ENCODE data around the gene POT1.

POT1 gene

GRCh38 chr7:124776153-124776552, 153.5 kb downstream of the POT1 start:
- H2BK15ac ChIP-seq (ENCODE audit: low read length), result no peak overlapping the region
- H3K9me3 ChIP-seq (replicated peaks in 1 of 2; ENCODE audit: control insufficient read depth in 2 of 2, insufficient read depth in 1 of 2, low read depth in 1 of 2, low read length in 2 of 2), result no peaks in the 10 kb centered on the region
- H2BK120ac ChIP-seq (ENCODE audit: low read depth, low read length), result no peak overlapping the region
- H2AK5ac ChIP-seq (ENCODE audit: low read depth, low read length), result no peak overlapping the region
- H4K91ac ChIP-seq (ENCODE audit: low read depth, low read length, poor library complexity), result no peak overlapping the region
- H3K27ac ChIP-seq (replicated peaks; ENCODE audit: low read length), result no peak overlapping the region
- H3K4me1 ChIP-seq (ENCODE audit: control insufficient read depth in 2 of 2, insufficient read depth in 1 of 2, low read depth in 1 of 2, low read length in 2 of 2), result no peaks in the 10 kb centered on the region
- H3K14ac ChIP-seq (ENCODE audit: low read length), result no peak overlapping the region
- no peaks in the 10 kb centered on the region for H3K27me3 ChIP-seq (ENCODE audit: control insufficient read depth in 3 of 3, insufficient read depth in 3 of 3, low read depth in 1 of 3, low read length in 3 of 3)
- WGBS, 2 donors (ENCODE audit: extremely low coverage in 2 of 2, insufficient read length in 2 of 2, insufficient replicate concordance in 1 of 2), result no CpG with 5 or more reads among the region's 2 CpGs
- H4K8ac ChIP-seq (ENCODE audit: low read depth, low read length), result no peak overlapping the region
- H2BK12ac ChIP-seq (ENCODE audit: low read length), result no peak overlapping the region
- no peak overlapping the region for H3K4me3 ChIP-seq (ENCODE audit: low read length in 2 of 2)
- no peak overlapping the region for H3K4me2 ChIP-seq (ENCODE audit: insufficient read depth, low read length, poor library complexity, severe bottlenecking)
- no peak overlapping the region for H3K9ac ChIP-seq (ENCODE audit: low read depth, low read length, poor library complexity)
- H3K4ac ChIP-seq (ENCODE audit: low read length), result no peak overlapping the region
- no peak overlapping the region for H2AFZ ChIP-seq (ENCODE audit: low read length)
- no peak for DNase-seq (ENCODE audit: low spot score)
- no peaks in the 10 kb centered on the region for H3K79me1 ChIP-seq (ENCODE audit: low read depth, low read length)
- H2BK5ac ChIP-seq (ENCODE audit: low read length), result no peak overlapping the region
- H3K36me3 ChIP-seq (replicated peaks in 1 of 2; ENCODE audit: control insufficient read depth in 2 of 2, insufficient read depth in 2 of 2, low read length in 2 of 2), result no peaks in the 10 kb centered on the region
- no peak overlapping the region for H3K18ac ChIP-seq (ENCODE audit: low read length)
- no peak overlapping the region for H3K23ac ChIP-seq (ENCODE audit: low read depth, low read length, poor library complexity)

- H3K4ac ChIP-seq (ENCODE audit: low read length), result no peak overlapping the region
- no peak overlapping the region for H3K27ac ChIP-seq (replicated peaks; ENCODE audit: low read length)
- no peak overlapping the region for H4K91ac ChIP-seq (ENCODE audit: low read depth, low read length, poor library complexity)
- H2BK5ac ChIP-seq (ENCODE audit: low read length), result no peak overlapping the region
- H3K79me1 ChIP-seq (ENCODE audit: low read depth, low read length), result no peaks in the 10 kb centered on the region
- no peak overlapping the region for H3K18ac ChIP-seq (ENCODE audit: low read length)
- no peak overlapping the region for H4K8ac ChIP-seq (ENCODE audit: low read depth, low read length)
- no peaks in the 10 kb centered on the region for H3K4me1 ChIP-seq (ENCODE audit: control insufficient read depth in 2 of 2, insufficient read depth in 1 of 2, low read depth in 1 of 2, low read length in 2 of 2)
- no peak overlapping the region for H2BK15ac ChIP-seq (ENCODE audit: low read length)
- no peak overlapping the region for H3K4me2 ChIP-seq (ENCODE audit: insufficient read depth, low read length, poor library complexity, severe bottlenecking)
- H3K14ac ChIP-seq (ENCODE audit: low read length), result no peak overlapping the region
- no peaks in the 10 kb centered on the region for H3K9me3 ChIP-seq (replicated peaks in 1 of 2; ENCODE audit: control insufficient read depth in 2 of 2, insufficient read depth in 1 of 2, low read depth in 1 of 2, low read length in 2 of 2)
- H2AK5ac ChIP-seq (ENCODE audit: low read depth, low read length), result no peak overlapping the region
- no peak overlapping the region for H2BK12ac ChIP-seq (ENCODE audit: low read length)
- no peak overlapping the region for H2BK120ac ChIP-seq (ENCODE audit: low read depth, low read length)
- no peak overlapping the region for H2AFZ ChIP-seq (ENCODE audit: low read length)
- H3K4me3 ChIP-seq (ENCODE audit: low read length in 2 of 2), result no peak overlapping the region
- DNase-seq (ENCODE audit: low spot score), result no peak
- H3K36me3 ChIP-seq (replicated peaks in 1 of 2; ENCODE audit: control insufficient read depth in 2 of 2, insufficient read depth in 2 of 2, low read length in 2 of 2), result no peaks in the 10 kb centered on the region
- H3K23ac ChIP-seq (ENCODE audit: low read depth, low read length, poor library complexity), result no peak overlapping the region
- no peaks in the 10 kb centered on the region for H3K27me3 ChIP-seq (ENCODE audit: control insufficient read depth in 3 of 3, insufficient read depth in 3 of 3, low read depth in 1 of 3, low read length in 3 of 3)
- no peak overlapping the region for H3K9ac ChIP-seq (ENCODE audit: low read depth, low read length, poor library complexity)
Measured at GRCh38 chr7:124775422-124775821, 154.2 kb downstream of the POT1 start.

GRCh38 chr7:124773938-124774337, 155.7 kb downstream of the POT1 start:
- H3K23ac ChIP-seq (ENCODE audit: low read depth, low read length, poor library complexity), result no peak overlapping the region
- no peak overlapping the region for H3K14ac ChIP-seq (ENCODE audit: low read length)
- H3K4me1 ChIP-seq (ENCODE audit: control insufficient read depth in 2 of 2, insufficient read depth in 1 of 2, low read depth in 1 of 2, low read length in 2 of 2), result no peaks in the 10 kb centered on the region
- H2BK5ac ChIP-seq (ENCODE audit: low read length), result no peak overlapping the region
- H4K8ac ChIP-seq (ENCODE audit: low read depth, low read length), result no peak overlapping the region
- no peak overlapping the region for H2AFZ ChIP-seq (ENCODE audit: low read length)
- no peak overlapping the region for H3K4me2 ChIP-seq (ENCODE audit: insufficient read depth, low read length, poor library complexity, severe bottlenecking)
- H3K36me3 ChIP-seq (replicated peaks in 1 of 2; ENCODE audit: control insufficient read depth in 2 of 2, insufficient read depth in 2 of 2, low read length in 2 of 2), result no peaks in the 10 kb centered on the region
- H3K4ac ChIP-seq (ENCODE audit: low read length), result no peak overlapping the region
- no peak overlapping the region for H2BK12ac ChIP-seq (ENCODE audit: low read length)
- no peaks in the 10 kb centered on the region for H3K27me3 ChIP-seq (ENCODE audit: control insufficient read depth in 3 of 3, insufficient read depth in 3 of 3, low read depth in 1 of 3, low read length in 3 of 3)
- no peak overlapping the region for H3K9ac ChIP-seq (ENCODE audit: low read depth, low read length, poor library complexity)
- no peak overlapping the region for H3K27ac ChIP-seq (replicated peaks; ENCODE audit: low read length)
- no peaks in the 10 kb centered on the region for H3K79me1 ChIP-seq (ENCODE audit: low read depth, low read length)
- no peak overlapping the region for H3K4me3 ChIP-seq (ENCODE audit: low read length in 2 of 2)
- no peak overlapping the region for H4K91ac ChIP-seq (ENCODE audit: low read depth, low read length, poor library complexity)
- no CpG with 5 or more reads among the region's 4 CpGs for WGBS, 2 donors (ENCODE audit: extremely low coverage in 2 of 2, insufficient read length in 2 of 2, insufficient replicate concordance in 1 of 2)
- no peak overlapping the region for H2AK5ac ChIP-seq (ENCODE audit: low read depth, low read length)
- DNase-seq (ENCODE audit: low spot score), result no peak
- no peak overlapping the region for H3K18ac ChIP-seq (ENCODE audit: low read length)
- H2BK15ac ChIP-seq (ENCODE audit: low read length), result no peak overlapping the region
- no peaks in the 10 kb centered on the region for H3K9me3 ChIP-seq (replicated peaks in 1 of 2; ENCODE audit: control insufficient read depth in 2 of 2, insufficient read depth in 1 of 2, low read depth in 1 of 2, low read length in 2 of 2)
- no peak overlapping the region for H2BK120ac ChIP-seq (ENCODE audit: low read depth, low read length)

GRCh38 chr7:124773339-124773738, 156.3 kb downstream of the POT1 start:
- H3K27me3 ChIP-seq (ENCODE audit: control insufficient read depth in 3 of 3, insufficient read depth in 3 of 3, low read depth in 1 of 3, low read length in 3 of 3), result no peaks in the 10 kb centered on the region
- H3K9ac ChIP-seq (ENCODE audit: low read depth, low read length, poor library complexity), result no peak overlapping the region
- H2AFZ ChIP-seq (ENCODE audit: low read length), result no peak overlapping the region
- no peak overlapping the region for H3K23ac ChIP-seq (ENCODE audit: low read depth, low read length, poor library complexity)
- no peak for DNase-seq (ENCODE audit: low spot score)
- no peaks in the 10 kb centered on the region for H3K9me3 ChIP-seq (replicated peaks in 1 of 2; ENCODE audit: control insufficient read depth in 2 of 2, insufficient read depth in 1 of 2, low read depth in 1 of 2, low read length in 2 of 2)
- no peak overlapping the region for H3K4me3 ChIP-seq (ENCODE audit: low read length in 2 of 2)
- no peak overlapping the region for H2AK5ac ChIP-seq (ENCODE audit: low read depth, low read length)
- no peak overlapping the region for H3K4me2 ChIP-seq (ENCODE audit: insufficient read depth, low read length, poor library complexity, severe bottlenecking)
- H3K36me3 ChIP-seq (replicated peaks in 1 of 2; ENCODE audit: control insufficient read depth in 2 of 2, insufficient read depth in 2 of 2, low read length in 2 of 2), result no peaks in the 10 kb centered on the region
- no peak overlapping the region for H2BK12ac ChIP-seq (ENCODE audit: low read length)
- no peak overlapping the region for H2BK120ac ChIP-seq (ENCODE audit: low read depth, low read length)
- no peak overlapping the region for H2BK15ac ChIP-seq (ENCODE audit: low read length)
- H3K4ac ChIP-seq (ENCODE audit: low read length), result no peak overlapping the region
- no peak overlapping the region for H3K18ac ChIP-seq (ENCODE audit: low read length)
- no peak overlapping the region for H4K8ac ChIP-seq (ENCODE audit: low read depth, low read length)
- H3K4me1 ChIP-seq (ENCODE audit: control insufficient read depth in 2 of 2, insufficient read depth in 1 of 2, low read depth in 1 of 2, low read length in 2 of 2), result no peaks in the 10 kb centered on the region
- H2BK5ac ChIP-seq (ENCODE audit: low read length), result no peak overlapping the region
- no peaks in the 10 kb centered on the region for H3K79me1 ChIP-seq (ENCODE audit: low read depth, low read length)
- H3K14ac ChIP-seq (ENCODE audit: low read length), result no peak overlapping the region
- H4K91ac ChIP-seq (ENCODE audit: low read depth, low read length, poor library complexity), result no peak overlapping the region
- no CpG with 5 or more reads among the region's 3 CpGs for WGBS, 2 donors (ENCODE audit: extremely low coverage in 2 of 2, insufficient read length in 2 of 2, insufficient replicate concordance in 1 of 2)
- H3K27ac ChIP-seq (replicated peaks; ENCODE audit: low read length), result no peak overlapping the region

All from neuronal stem cell (in vitro differentiated cells).